ENCODE measurements around the gene ACOT9. TPM values are rescaled to one million over a fixed set of nuclear protein-coding genes. Genes with fewer than 3 reads are reported as not detected.

Gene ACOT9
- total and polyA plus RNA-seq, 2 experiments from 2014 or later = 28.5 to 34.3 TPM

- TF ChIP-seq, protein P1, sequence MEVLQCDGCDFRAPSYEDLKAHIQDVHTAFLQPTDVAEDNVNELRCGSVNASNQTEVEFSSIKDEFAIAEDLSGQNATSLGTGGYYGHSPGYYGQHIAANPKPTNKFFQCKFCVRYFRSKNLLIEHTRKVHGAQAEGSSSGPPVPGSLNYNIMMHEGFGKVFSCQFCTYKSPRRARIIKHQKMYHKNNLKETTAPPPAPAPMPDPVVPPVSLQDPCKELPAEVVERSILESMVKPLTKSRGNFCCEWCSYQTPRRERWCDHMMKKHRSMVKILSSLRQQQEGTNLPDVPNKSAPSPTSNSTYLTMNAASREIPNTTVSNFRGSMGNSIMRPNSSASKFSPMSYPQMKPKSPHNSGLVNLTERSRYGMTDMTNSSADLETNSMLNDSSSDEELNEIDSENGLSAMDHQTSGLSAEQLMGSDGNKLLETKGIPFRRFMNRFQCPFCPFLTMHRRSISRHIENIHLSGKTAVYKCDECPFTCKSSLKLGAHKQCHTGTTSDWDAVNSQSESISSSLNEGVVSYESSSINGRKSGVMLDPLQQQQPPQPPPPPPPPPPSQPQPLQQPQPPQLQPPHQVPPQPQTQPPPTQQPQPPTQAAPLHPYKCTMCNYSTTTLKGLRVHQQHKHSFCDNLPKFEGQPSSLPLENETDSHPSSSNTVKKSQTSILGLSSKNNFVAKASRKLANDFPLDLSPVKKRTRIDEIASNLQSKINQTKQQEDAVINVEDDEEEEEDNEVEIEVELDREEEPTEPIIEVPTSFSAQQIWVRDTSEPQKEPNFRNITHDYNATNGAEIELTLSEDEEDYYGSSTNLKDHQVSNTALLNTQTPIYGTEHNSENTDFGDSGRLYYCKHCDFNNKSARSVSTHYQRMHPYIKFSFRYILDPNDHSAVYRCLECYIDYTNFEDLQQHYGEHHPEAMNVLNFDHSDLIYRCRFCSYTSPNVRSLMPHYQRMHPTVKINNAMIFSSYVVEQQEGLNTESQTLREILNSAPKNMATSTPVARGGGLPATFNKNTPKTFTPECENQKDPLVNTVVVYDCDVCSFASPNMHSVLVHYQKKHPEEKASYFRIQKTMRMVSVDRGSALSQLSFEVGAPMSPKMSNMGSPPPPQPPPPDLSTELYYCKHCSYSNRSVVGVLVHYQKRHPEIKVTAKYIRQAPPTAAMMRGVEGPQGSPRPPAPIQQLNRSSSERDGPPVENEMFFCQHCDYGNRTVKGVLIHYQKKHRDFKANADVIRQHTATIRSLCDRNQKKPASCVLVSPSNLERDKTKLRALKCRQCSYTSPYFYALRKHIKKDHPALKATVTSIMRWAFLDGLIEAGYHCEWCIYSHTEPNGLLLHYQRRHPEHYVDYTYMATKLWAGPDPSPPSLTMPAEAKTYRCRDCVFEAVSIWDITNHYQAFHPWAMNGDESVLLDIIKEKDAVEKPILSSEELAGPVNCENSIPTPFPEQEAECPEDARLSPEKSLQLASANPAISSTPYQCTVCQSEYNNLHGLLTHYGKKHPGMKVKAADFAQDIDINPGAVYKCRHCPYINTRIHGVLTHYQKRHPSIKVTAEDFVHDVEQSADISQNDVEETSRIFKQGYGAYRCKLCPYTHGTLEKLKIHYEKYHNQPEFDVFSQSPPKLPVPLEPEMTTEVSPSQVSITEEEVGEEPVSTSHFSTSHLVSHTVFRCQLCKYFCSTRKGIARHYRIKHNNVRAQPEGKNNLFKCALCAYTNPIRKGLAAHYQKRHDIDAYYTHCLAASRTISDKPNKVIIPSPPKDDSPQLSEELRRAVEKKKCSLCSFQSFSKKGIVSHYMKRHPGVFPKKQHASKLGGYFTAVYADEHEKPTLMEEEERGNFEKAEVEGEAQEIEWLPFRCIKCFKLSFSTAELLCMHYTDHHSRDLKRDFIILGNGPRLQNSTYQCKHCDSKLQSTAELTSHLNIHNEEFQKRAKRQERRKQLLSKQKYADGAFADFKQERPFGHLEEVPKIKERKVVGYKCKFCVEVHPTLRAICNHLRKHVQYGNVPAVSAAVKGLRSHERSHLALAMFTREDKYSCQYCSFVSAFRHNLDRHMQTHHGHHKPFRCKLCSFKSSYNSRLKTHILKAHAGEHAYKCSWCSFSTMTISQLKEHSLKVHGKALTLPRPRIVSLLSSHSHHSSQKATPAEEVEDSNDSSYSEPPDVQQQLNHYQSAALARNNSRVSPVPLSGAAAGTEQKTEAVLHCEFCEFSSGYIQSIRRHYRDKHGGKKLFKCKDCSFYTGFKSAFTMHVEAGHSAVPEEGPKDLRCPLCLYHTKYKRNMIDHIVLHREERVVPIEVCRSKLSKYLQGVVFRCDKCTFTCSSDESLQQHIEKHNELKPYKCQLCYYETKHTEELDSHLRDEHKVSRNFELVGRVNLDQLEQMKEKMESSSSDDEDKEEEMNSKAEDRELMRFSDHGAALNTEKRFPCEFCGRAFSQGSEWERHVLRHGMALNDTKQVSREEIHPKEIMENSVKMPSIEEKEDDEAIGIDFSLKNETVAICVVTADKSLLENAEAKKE (CRISPR knock-in tag; IDR thresholded peaks at IDR 0.05) = no peak
- TF ChIP-seq, protein P2, sequence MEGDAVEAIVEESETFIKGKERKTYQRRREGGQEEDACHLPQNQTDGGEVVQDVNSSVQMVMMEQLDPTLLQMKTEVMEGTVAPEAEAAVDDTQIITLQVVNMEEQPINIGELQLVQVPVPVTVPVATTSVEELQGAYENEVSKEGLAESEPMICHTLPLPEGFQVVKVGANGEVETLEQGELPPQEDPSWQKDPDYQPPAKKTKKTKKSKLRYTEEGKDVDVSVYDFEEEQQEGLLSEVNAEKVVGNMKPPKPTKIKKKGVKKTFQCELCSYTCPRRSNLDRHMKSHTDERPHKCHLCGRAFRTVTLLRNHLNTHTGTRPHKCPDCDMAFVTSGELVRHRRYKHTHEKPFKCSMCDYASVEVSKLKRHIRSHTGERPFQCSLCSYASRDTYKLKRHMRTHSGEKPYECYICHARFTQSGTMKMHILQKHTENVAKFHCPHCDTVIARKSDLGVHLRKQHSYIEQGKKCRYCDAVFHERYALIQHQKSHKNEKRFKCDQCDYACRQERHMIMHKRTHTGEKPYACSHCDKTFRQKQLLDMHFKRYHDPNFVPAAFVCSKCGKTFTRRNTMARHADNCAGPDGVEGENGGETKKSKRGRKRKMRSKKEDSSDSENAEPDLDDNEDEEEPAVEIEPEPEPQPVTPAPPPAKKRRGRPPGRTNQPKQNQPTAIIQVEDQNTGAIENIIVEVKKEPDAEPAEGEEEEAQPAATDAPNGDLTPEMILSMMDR (conservative IDR thresholded peaks at IDR 0.05; ENCODE audit: low read depth in 2 of 2) = no peak
- TF ChIP-seq STAT1 (IDR thresholded peaks at IDR 0.05; ENCODE audit: unreplicated experiment) = no peak
- TF ChIP-seq JUNB (IDR thresholded peaks at IDR 0.05; ENCODE audit: unreplicated experiment) = no peak
- TF ChIP-seq CREB1 (CRISPR knock-in tag; IDR thresholded peaks at IDR 0.05; ENCODE audit: low read depth) = no peak
- no peak for TF ChIP-seq ZNF114 (CRISPR knock-in tag; IDR thresholded peaks at IDR 0.05)
- no peak for TF ChIP-seq EZH2phosphoT487 (IDR thresholded peaks at IDR 0.05; ENCODE audit: unreplicated experiment)
- TF ChIP-seq EZH2 (IDR thresholded peaks at IDR 0.05; ENCODE audit: low read depth, unreplicated experiment) = no peak
Observed at GRCh38 chrX:23736030-23736429, 7.0 kb downstream of the ACOT9 start (continued).

- H2AFZ ChIP-seq = no peak overlapping the region
- peaks cover 23% of the 10 kb centered on the region for H3K79me2 ChIP-seq (replicated peaks; ENCODE audit: insufficient read depth)
- peaks cover 1% of the 10 kb centered on the region for H3K27me3 Mint-ChIP-seq (ENCODE audit: insufficient read depth, low read depth, poor library complexity)
- TF ChIP-seq POLR2AphosphoS5 (IDR thresholded peaks at IDR 0.05; ENCODE audit: low read depth) (no peak), NANOG (IDR thresholded peaks at IDR 0.05; ENCODE audit: borderline replicate concordance) (no peak), CREB1 (CRISPR knock-in tag; IDR thresholded peaks at IDR 0.05; ENCODE audit: low read depth) (no peak), STAT1 (IDR thresholded peaks at IDR 0.05; ENCODE audit: unreplicated experiment) (no peak)
- TF ChIP-seq, protein P2 (conservative IDR thresholded peaks at IDR 0.05; ENCODE audit: low read depth in 2 of 2) = no peak
Observed at GRCh38 chrX:23732704-23733103, 10.4 kb downstream of the ACOT9 start.

More at GRCh38 chrX:23732704-23733103, 10.4 kb downstream of the ACOT9 start:
- DNase-seq (ENCODE audit: low spot score) (no peak), ATAC-seq (no peak; the same call in 2 of the 3 replicates)
- peaks cover 4% of the 10 kb centered on the region; the same call in 1 of the 2 replicates for H3K4me1 ChIP-seq (ENCODE audit: insufficient read depth)
- H3F3A ChIP-seq (replicated peaks; ENCODE audit: low read depth) = no peaks in the 10 kb centered on the region
- peaks cover 4% of the 10 kb centered on the region for H3K4me1 Mint-ChIP-seq
- H3K27me3 ChIP-seq (ENCODE audit: insufficient read depth) = no peaks in the 10 kb centered on the region
- no peaks in the 10 kb centered on the region for H3K9me3 Mint-ChIP-seq
- H3K4me2 ChIP-seq = 0 out of 2 replicates have a peak overlapping the region, but pooled peaks have one; percentile 27
- H3K9me2 ChIP-seq (ENCODE audit: insufficient read depth) = no peaks in the 10 kb centered on the region
- H3K36me3 ChIP-seq (ENCODE audit: insufficient read depth) = no peaks in the 10 kb centered on the region
- H4K20me1 ChIP-seq (replicated peaks; ENCODE audit: insufficient read depth) = no peaks in the 10 kb centered on the region
- H3K36me3 Mint-ChIP-seq (ENCODE audit: low read depth) = peaks cover 29% of the 10 kb centered on the region
- no peak overlapping the region for H3K27ac ChIP-seq (ENCODE audit: low read depth)
- no peak overlapping the region for H3K4me3 ChIP-seq
- H3K27ac Mint-ChIP-seq = no peak overlapping the region
- H3K4me3 Mint-ChIP-seq = no peak overlapping the region
